ENCODE measurements around the gene SAPCD2.

SAPCD2 gene

GRCh38 chr9:137106662-137107250 lies 36.4 kb upstream of the SAPCD2 start:
- peaks cover 74% of the 10 kb centered on the region for H3K36me3 ChIP-seq (ENCODE audit: control insufficient read depth, insufficient read depth, low read length)
- H3K4me3 ChIP-seq (ENCODE audit: extremely low read depth, insufficient read depth, low read length, poor library complexity, severe bottlenecking), result no peak overlapping the region
- H3K4me1 ChIP-seq (ENCODE audit: control insufficient read depth, insufficient read depth, low read length, poor library complexity, severe bottlenecking), result no peaks in the 10 kb centered on the region
- 94 to 95% methylated on average over 27 of the region's 27 CpGs for WGBS, 2 experiments (ENCODE audit: insufficient coverage in 2 of 2)
- H3K27ac ChIP-seq (ENCODE audit: low read depth, low read length, severe bottlenecking), result no peak overlapping the region
- peaks cover 11% of the 10 kb centered on the region for H3K9me3 ChIP-seq (ENCODE audit: control insufficient read depth, low read length)

GRCh38 chr9:137105814-137106661 lies 35.7 kb upstream of the SAPCD2 start:
- peaks cover 15% of the 10 kb centered on the region for H3K9me3 ChIP-seq (ENCODE audit: control insufficient read depth, low read length)
- no peak overlapping the region for H3K27ac ChIP-seq (ENCODE audit: low read depth, low read length, severe bottlenecking)
- peaks cover 81% of the 10 kb centered on the region for H3K36me3 ChIP-seq (ENCODE audit: control insufficient read depth, insufficient read depth, low read length)
- H3K4me1 ChIP-seq (ENCODE audit: control insufficient read depth, insufficient read depth, low read length, poor library complexity, severe bottlenecking), result no peaks in the 10 kb centered on the region
- whole genome bisulfite sequencing, 2 experiments (ENCODE audit: insufficient coverage in 2 of 2), result 95 to 97% methylated on average over 18 to 21 of the region's 31 CpGs
- no peak overlapping the region for H3K4me3 ChIP-seq (ENCODE audit: extremely low read depth, insufficient read depth, low read length, poor library complexity, severe bottlenecking)

- Histone ChIP-seq H3K27ac (ENCODE audit: low read depth, low read length, severe bottlenecking) (no peak overlapping the region), H3K36me3 (ENCODE audit: control insufficient read depth, insufficient read depth, low read length) (peaks cover 84% of the 10 kb centered on the region), H3K9me3 (ENCODE audit: control insufficient read depth, low read length) (peaks cover 15% of the 10 kb centered on the region), H3K4me3 (ENCODE audit: extremely low read depth, insufficient read depth, low read length, poor library complexity, severe bottlenecking) (no peak overlapping the region), H3K4me1 (ENCODE audit: control insufficient read depth, insufficient read depth, low read length, poor library complexity, severe bottlenecking) (no peaks in the 10 kb centered on the region)
- 92 to 94% methylated on average over 37 of the region's 37 CpGs for WGBS, 2 experiments (ENCODE audit: insufficient coverage in 2 of 2)
These were observed 33.0 kb upstream of the SAPCD2 start for GRCh38 chr9:137103206-137103999.

GRCh38 chr9:137099231-137099630 lies 28.9 kb upstream of the SAPCD2 start:
- Histone ChIP-seq H3K36me3 (ENCODE audit: control insufficient read depth, insufficient read depth, low read length) (peaks cover 71% of the 10 kb centered on the region), H3K4me3 (ENCODE audit: extremely low read depth, insufficient read depth, low read length, poor library complexity, severe bottlenecking) (no peak overlapping the region), H3K9me3 (ENCODE audit: control insufficient read depth, low read length) (peaks cover 15% of the 10 kb centered on the region), H3K4me1 (ENCODE audit: control insufficient read depth, insufficient read depth, low read length, poor library complexity, severe bottlenecking) (no peaks in the 10 kb centered on the region), H3K27ac (ENCODE audit: low read depth, low read length, severe bottlenecking) (no peak overlapping the region)
- 95 to 98% methylated on average over 14 of the region's 14 CpGs for WGBS, 2 experiments (ENCODE audit: insufficient coverage in 2 of 2)

- H3K36me3 ChIP-seq (ENCODE audit: control insufficient read depth, insufficient read depth, low read length), result peaks cover 62% of the 10 kb centered on the region
- H3K4me1 ChIP-seq (ENCODE audit: control insufficient read depth, insufficient read depth, low read length, poor library complexity, severe bottlenecking), result no peaks in the 10 kb centered on the region
- H3K4me3 ChIP-seq (ENCODE audit: extremely low read depth, insufficient read depth, low read length, poor library complexity, severe bottlenecking), result no peak overlapping the region
- WGBS, 2 experiments (ENCODE audit: insufficient coverage in 2 of 2), result 92 to 94% methylated on average over 15 to 20 of the region's 20 CpGs
- H3K27ac ChIP-seq (ENCODE audit: low read depth, low read length, severe bottlenecking), result no peak overlapping the region
- H3K9me3 ChIP-seq (ENCODE audit: control insufficient read depth, low read length), result peaks cover 12% of the 10 kb centered on the region
These were observed 27.6 kb upstream of the SAPCD2 start for GRCh38 chr9:137097761-137098462.

- Histone ChIP-seq H3K36me3 (ENCODE audit: control insufficient read depth, insufficient read depth, low read length) (peaks cover 61% of the 10 kb centered on the region), H3K9me3 (ENCODE audit: control insufficient read depth, low read length) (peaks cover 6% of the 10 kb centered on the region)
- WGBS, 2 experiments (ENCODE audit: insufficient coverage in 2 of 2), result 96 to 97% methylated on average over 27 to 28 of the region's 31 CpGs
These were observed 26.6 kb upstream of the SAPCD2 start for GRCh38 chr9:137096785-137097546.

GRCh38 chr9:137095664-137096517 lies 25.5 kb upstream of the SAPCD2 start:
- H3K4me1 ChIP-seq (ENCODE audit: control insufficient read depth, insufficient read depth, low read length, poor library complexity, severe bottlenecking), result no peaks in the 10 kb centered on the region
- peaks cover 60% of the 10 kb centered on the region for H3K36me3 ChIP-seq (ENCODE audit: control insufficient read depth, insufficient read depth, low read length)
- no peak overlapping the region for H3K4me3 ChIP-seq (ENCODE audit: extremely low read depth, insufficient read depth, low read length, poor library complexity, severe bottlenecking)
- H3K9me3 ChIP-seq (ENCODE audit: control insufficient read depth, low read length), result no peaks in the 10 kb centered on the region
- no peak overlapping the region for H3K27ac ChIP-seq (ENCODE audit: low read depth, low read length, severe bottlenecking)
- 90 to 92% methylated on average over 27 to 29 of the region's 30 CpGs for WGBS, 2 experiments (ENCODE audit: insufficient coverage in 2 of 2)

More at GRCh38 chr9:137096785-137097546, 26.6 kb upstream of the SAPCD2 start:
- Histone ChIP-seq H3K4me1 (ENCODE audit: control insufficient read depth, insufficient read depth, low read length, poor library complexity, severe bottlenecking) (no peaks in the 10 kb centered on the region), H3K27ac (ENCODE audit: low read depth, low read length, severe bottlenecking) (no peak overlapping the region), H3K4me3 (ENCODE audit: extremely low read depth, insufficient read depth, low read length, poor library complexity, severe bottlenecking) (no peak overlapping the region)

- H3K27ac ChIP-seq (ENCODE audit: low read depth, low read length, severe bottlenecking), result no peak overlapping the region
- 96% methylated on average over 9 to 11 of the region's 11 CpGs for WGBS, 2 experiments (ENCODE audit: insufficient coverage in 2 of 2)
- no peak overlapping the region for H3K4me3 ChIP-seq (ENCODE audit: extremely low read depth, insufficient read depth, low read length, poor library complexity, severe bottlenecking)
- H3K9me3 ChIP-seq (ENCODE audit: control insufficient read depth, low read length), result no peaks in the 10 kb centered on the region
- H3K36me3 ChIP-seq (ENCODE audit: control insufficient read depth, insufficient read depth, low read length), result peaks cover 46% of the 10 kb centered on the region
- peaks cover 3% of the 10 kb centered on the region for H3K4me1 ChIP-seq (ENCODE audit: control insufficient read depth, insufficient read depth, low read length, poor library complexity, severe bottlenecking)
These were observed 19.0 kb upstream of the SAPCD2 start for GRCh38 chr9:137089232-137089947.

GRCh38 chr9:137088121-137088520 lies 17.8 kb upstream of the SAPCD2 start:
- peak overlapping the region; percentile 76 for H3K4me3 ChIP-seq (ENCODE audit: extremely low read depth, insufficient read depth, low read length, poor library complexity, severe bottlenecking)

More at GRCh38 chr9:137088121-137088520, 17.8 kb upstream of the SAPCD2 start:
- peaks cover 44% of the 10 kb centered on the region for H3K36me3 ChIP-seq (ENCODE audit: control insufficient read depth, insufficient read depth, low read length)
- no peak overlapping the region for H3K27ac ChIP-seq (ENCODE audit: low read depth, low read length, severe bottlenecking)
- no peaks in the 10 kb centered on the region for H3K9me3 ChIP-seq (ENCODE audit: control insufficient read depth, low read length)
- H3K4me1 ChIP-seq (ENCODE audit: control insufficient read depth, insufficient read depth, low read length, poor library complexity, severe bottlenecking), result peaks cover 12% of the 10 kb centered on the region
- 100% methylated on average over 3 of the region's 5 CpGs for WGBS, 2 experiments (ENCODE audit: insufficient coverage in 2 of 2)
